Caco-2 (cell line): Measurements from ENCODE around the gene DPYSL4. TPM values are rescaled to one million over a fixed set of nuclear protein-coding genes. Genes with fewer than 3 reads are reported as not detected.

Source experiments
- BruUV-seq: library from RNA; stranded (reverse); fragments of 400-500 nt; replicated peaks from 2 replicates; lab custom pipeline; 2021; lab: Mats Ljungman, UMichigan
- CTCF ChIA-PET: fragments of 300-600 bp; sonication (Branson Sonifier 250); formaldehyde crosslinking; loops from one replicate; lab custom pipeline; 2022; ENCODE audit warnings: antibody characterized with exemption; lab: Charles Lee
- POLR2A ChIA-PET: fragments of 300-600 bp; sonication (Branson Sonifier 250); formaldehyde crosslinking; loops from one replicate; lab custom pipeline; 2022; ENCODE audit warnings: antibody characterized with exemption; lab: Charles Lee
- DNase-seq, 2 experiments: peaks; one replicate each; pipeline versions ENCODE4 v3.0.0 to v3.0.0-alpha.2; 2020 to 2022
- H3K27me3 ChIP-seq: replicated peaks from 2 replicates; pipeline ENCODE4 v1.6.0; 2011; ENCODE audit warnings: low read length; ENCODE audit not compliant: control insufficient read depth, insufficient read depth
- H3K36me3 ChIP-seq: 2 replicates; pipeline ENCODE4 v1.5.1; 2011; ENCODE audit warnings: low read length; ENCODE audit not compliant: control insufficient read depth, insufficient read depth
- H3K4me1 ChIP-seq: fragments of 250-450 bp; sonication (Bioruptor Pico); 2 replicates; pipeline ENCODE4 v1.5.1; 2020; ENCODE audit warnings: mild to moderate bottlenecking
- H3K4me3 ChIP-seq: 2 replicates; pipeline ENCODE4 v1.5.1; 2011; ENCODE audit warnings: low read depth, mild to moderate bottlenecking, control low read depth, low read length
- H3K9me3 ChIP-seq: fragments of 250-450 bp; sonication (Bioruptor Pico); 2 replicates; pipeline ENCODE4 v1.5.1; 2020; ENCODE audit warnings: mild to moderate bottlenecking, moderate library complexity
- H3K27ac Mint-ChIP-seq: one replicate; pipeline ENCODE4 v1.8.0; 2022; ENCODE audit warnings: mixed read lengths; ENCODE audit not compliant: unreplicated experiment
- H3K27me3 Mint-ChIP-seq: one replicate; pipeline ENCODE4 v1.8.0; 2022; ENCODE audit warnings: mixed read lengths; ENCODE audit not compliant: insufficient read depth, unreplicated experiment
- H3K36me3 Mint-ChIP-seq: one replicate; pipeline ENCODE4 v1.8.0; 2022; ENCODE audit warnings: mild to moderate bottlenecking, mixed read lengths; ENCODE audit not compliant: insufficient read depth, unreplicated experiment
- H3K4me1 Mint-ChIP-seq: one replicate; pipeline ENCODE4 v1.8.0; 2022; ENCODE audit warnings: low read depth, mixed read lengths; ENCODE audit not compliant: unreplicated experiment
- H3K4me3 Mint-ChIP-seq: one replicate; pipeline ENCODE4 v1.8.0; 2022; ENCODE audit warnings: mild to moderate bottlenecking, moderate library complexity, mixed read lengths; ENCODE audit not compliant: unreplicated experiment
- H3K9me3 Mint-ChIP-seq: one replicate; pipeline ENCODE4 v1.8.0; 2022; ENCODE audit warnings: mixed read lengths; ENCODE audit not compliant: unreplicated experiment
- CTCF ChIP-seq, 2 experiments: fragments of 200-600 bp in 1 of 2; IDR thresholded peaks; 1 replicate in 1 of 2; 2 replicates in 1 of 2; pipeline versions ENCODE4 v1.5.1 to v1.8.0; 2011 to 2022; ENCODE audit warnings: antibody characterized with exemption in 1 of 2, control low read depth in 1 of 2, inconsistent platforms in 1 of 2, low read depth in 1 of 2, low read length in 1 of 2, mild to moderate bottlenecking in 1 of 2, moderate library complexity in 1 of 2; ENCODE audit not compliant: insufficient read depth in 1 of 2, severe bottlenecking in 1 of 2, unreplicated experiment in 1 of 2
- intact Hi-C: fragments of 100-400 bp; cut with micrococcal nuclease; formaldehyde crosslinking; loops from one replicate; pipeline ENCODE4 v1.10.0; 2022; ENCODE audit not compliant: unreplicated experiment
- total RNA-seq: library from RNA; stranded (reverse); gene quantifications from 2 replicates; pipeline ENCODE4 v1.2.3, GENCODE V29; 2022

The DPYSL4 gene
- total RNA-seq, 1 experiment from 2014 or later: not detected

- Mint-ChIP-seq H3K9me3 (no peaks in the 10 kb centered on the region), H3K27ac (no peak overlapping the region), H3K27me3 (peaks cover 9% of the 10 kb centered on the region), H3K4me1 (no peaks in the 10 kb centered on the region), H3K4me3 (no peak overlapping the region), H3K36me3 (no peaks in the 10 kb centered on the region)
- no peaks in the 10 kb centered on the region for H3K36me3 ChIP-seq
- no peaks in the 10 kb centered on the region for H3K4me1 ChIP-seq
- TF ChIP-seq CTCF (IDR thresholded peaks at IDR 0.05; ENCODE audit: insufficient read depth in 1 of 2, low read depth in 1 of 2, low read length in 1 of 2, severe bottlenecking in 1 of 2, unreplicated experiment in 1 of 2): no peak
- BruUV-seq: no TSS peak
- H3K4me3 ChIP-seq: no peak overlapping the region
- H3K27me3 ChIP-seq: no peaks in the 10 kb centered on the region
- ChIA-PET CTCF (no interaction called here), POLR2A (no interaction called here)
- no peaks in the 10 kb centered on the region for H3K9me3 ChIP-seq
- intact Hi-C loops: no loop called here
- DNase-seq: no peak
Observed at GRCh38 chr10:132166216-132166950, 20.4 kb upstream of the DPYSL4 start.

GRCh38 chr10:132167041-132167674 is 19.6 kb upstream of the DPYSL4 start:
- Histone ChIP-seq H3K4me3 (no peak overlapping the region), H3K36me3 (no peaks in the 10 kb centered on the region), H3K4me1 (no peaks in the 10 kb centered on the region), H3K9me3 (no peaks in the 10 kb centered on the region), H3K27me3 (no peaks in the 10 kb centered on the region)
- no peak for DNase-seq
- Mint-ChIP-seq H3K4me1 (no peaks in the 10 kb centered on the region), H3K36me3 (no peaks in the 10 kb centered on the region), H3K27me3 (peaks cover 9% of the 10 kb centered on the region), H3K4me3 (no peak overlapping the region), H3K27ac (no peak overlapping the region), H3K9me3 (no peaks in the 10 kb centered on the region)
- intact Hi-C loops: no loop called here
- no TSS peak for BruUV-seq
- CTCF ChIA-PET: no interaction called here
- POLR2A ChIA-PET: no interaction called here
- no peak for TF ChIP-seq CTCF (IDR thresholded peaks at IDR 0.05; ENCODE audit: insufficient read depth in 1 of 2, low read depth in 1 of 2, low read length in 1 of 2, severe bottlenecking in 1 of 2, unreplicated experiment in 1 of 2)

GRCh38 chr10:132167976-132168375 is 18.8 kb upstream of the DPYSL4 start:
- H3K4me1 ChIP-seq: no peaks in the 10 kb centered on the region
- POLR2A ChIA-PET: no interaction called here
- no peak overlapping the region for H3K27ac Mint-ChIP-seq
- intact Hi-C loops: no loop called here
- CTCF ChIA-PET: no interaction called here
- no peaks in the 10 kb centered on the region for H3K4me1 Mint-ChIP-seq
- H3K27me3 Mint-ChIP-seq: peaks cover 14% of the 10 kb centered on the region
- H3K36me3 Mint-ChIP-seq: no peaks in the 10 kb centered on the region
- BruUV-seq: no TSS peak
- no peaks in the 10 kb centered on the region for H3K9me3 Mint-ChIP-seq
- TF ChIP-seq CTCF (IDR thresholded peaks at IDR 0.05; ENCODE audit: insufficient read depth in 1 of 2, low read depth in 1 of 2, low read length in 1 of 2, severe bottlenecking in 1 of 2, unreplicated experiment in 1 of 2): no peak
- no peaks in the 10 kb centered on the region for H3K9me3 ChIP-seq
- no peak for DNase-seq
- H3K36me3 ChIP-seq: no peaks in the 10 kb centered on the region
- no peak overlapping the region for H3K4me3 ChIP-seq
- no peaks in the 10 kb centered on the region for H3K27me3 ChIP-seq
- no peak overlapping the region for H3K4me3 Mint-ChIP-seq
